Mesangial cell (primary cell): ENCODE results near the gene LIMD2. TPM values are rescaled to one million over a fixed set of nuclear protein-coding genes. Genes with fewer than 3 reads are reported as not detected.

Experiments used
- total RNA-seq: library from RNA; depleted of rRNA; stranded (reverse); fragments of >200 nt; gene quantifications from 2 replicates; pipeline ENCODE4 v1.2.3, GENCODE V29; 2015

The LIMD2 gene
- 73.8 and 88.6 TPM in 2 replicates for total RNA-seq

DNA sequence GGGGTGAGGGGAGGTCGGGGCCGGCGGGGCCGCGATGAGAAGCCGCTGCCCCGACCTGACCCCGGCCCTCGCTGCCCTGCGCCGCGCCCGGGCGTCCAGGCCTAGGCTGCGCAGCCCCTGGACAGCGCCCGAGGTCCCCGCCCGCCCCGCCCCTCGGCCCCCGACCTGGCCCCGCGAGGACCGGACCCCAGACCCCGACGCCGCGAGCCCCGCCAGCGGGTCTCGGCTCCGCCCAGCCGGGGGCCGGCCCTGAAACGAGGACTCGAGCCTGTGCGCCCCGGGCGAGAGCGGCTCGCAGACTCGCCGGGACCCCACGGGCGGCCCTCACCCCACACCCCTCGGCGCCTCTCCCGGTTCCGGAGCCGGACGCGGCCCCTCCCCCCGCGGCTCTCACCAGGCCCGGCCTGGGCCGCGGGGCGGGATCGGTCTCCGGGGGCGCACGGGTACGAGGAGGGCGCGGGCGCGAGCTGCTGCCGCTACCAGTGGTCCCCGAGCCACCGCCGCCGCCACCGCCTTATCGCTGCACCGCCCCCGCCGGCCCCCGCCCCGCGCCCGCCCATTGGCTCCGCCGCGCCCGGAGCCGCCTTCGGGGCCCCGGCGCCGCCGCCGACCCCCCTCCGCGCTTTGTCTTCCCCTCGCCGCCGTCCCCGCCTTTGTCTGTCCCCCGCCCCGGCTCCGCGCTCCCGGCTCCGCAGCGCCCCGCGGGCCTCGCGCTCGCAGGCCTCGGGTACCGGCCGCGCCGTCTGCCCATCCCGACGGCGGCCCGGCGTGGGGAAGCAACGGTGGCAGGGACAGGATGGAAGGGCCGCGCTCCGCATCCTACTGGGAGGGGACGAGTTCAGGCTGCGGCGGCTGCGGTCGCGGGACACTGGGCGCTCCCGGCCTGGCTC, at the start of gene LIMD2:
TSS of gene LIMD2 (minus strand) at position 488 of the 890 bp plus-strand sequence. CDS start 827 bp downstream, outside the sequence.

GRCh38 chr17:63741408-63742173, 41.7 kb upstream of the LIMD2 start, which contains the start of gene STRADA:
Gene STRADA (minus strand): TSS chr17:63741799. CDS start chr17:63728369, 13,430 bp downstream.

Other genes starting within 250 kb of the LIMD2 start
- gene ACE, start 223.1 kb downstream of the LIMD2 start, total RNA-seq: 0.25 and 0.49 TPM in 2 replicates
- gene KCNH6, start 176.8 kb downstream of the LIMD2 start, total RNA-seq: not detected in 2 replicates
- 46.0 and 50.2 TPM in 2 replicates for gene DCAF7, start 149.6 kb downstream of the LIMD2 start, total RNA-seq
- 24.3 and 28.4 TPM in 2 replicates for gene TACO1, start 99.2 kb downstream of the LIMD2 start, total RNA-seq
- gene MAP3K3, start 77.7 kb downstream of the LIMD2 start, total RNA-seq: 25.4 and 25.6 TPM in 2 replicates
- gene STRADA, start 41.7 kb upstream of the LIMD2 start, total RNA-seq: 16.3 and 16.5 TPM in 2 replicates
- 22.3 and 23.8 TPM in 2 replicates for gene CCDC47, start 73.5 kb upstream of the LIMD2 start, total RNA-seq
- 30.9 and 32.4 TPM in 2 replicates for gene DDX42, start 74.0 kb upstream of the LIMD2 start, total RNA-seq
- gene PSMC5, start 127.3 kb upstream of the LIMD2 start, total RNA-seq: 60.0 and 76.8 TPM in 2 replicates
- 53.2 and 77.4 TPM in 2 replicates for gene FTSJ3, start 127.5 kb upstream of the LIMD2 start, total RNA-seq
- gene SMARCD2, start 142.6 kb upstream of the LIMD2 start, total RNA-seq: 78.5 and 89.1 TPM in 2 replicates
- gene CSH2, start 173.6 kb upstream of the LIMD2 start, total RNA-seq: not detected in 2 replicates
- gene GH2, start 181.8 kb upstream of the LIMD2 start, total RNA-seq: not detected in 2 replicates
- not detected in 2 replicates for gene CSH1, start 196.4 kb upstream of the LIMD2 start, total RNA-seq
- not detected in 2 replicates for gene CSHL1, start 211.1 kb upstream of the LIMD2 start, total RNA-seq
- gene GH1, start 218.7 kb upstream of the LIMD2 start, total RNA-seq: not detected in 2 replicates
- 0.76 TPM in 1 of 2 replicates, not detected in the other for gene CD79B, start 232.2 kb upstream of the LIMD2 start, total RNA-seq